Heart right ventricle (tissue), 16 donors: Measurements from ENCODE around the gene SNUPN. TPM values are rescaled to one million over a fixed set of nuclear protein-coding genes. Genes with fewer than 3 reads are reported as not detected.

Experiments
- ATAC-seq, 8 donors: fragments of 200-7000 bp; cut with Tn5 transposase; one replicate each; pipeline ENCODE4 v1.9.1; 2020; ENCODE audit warnings: mild to moderate bottlenecking in 8 of 8, moderate library complexity in 8 of 8, moderate number of reproducible peaks in 1 of 8
- DNase-seq, 2 donors: peaks; one replicate each; pipeline ENCODE4 v3.0.0-alpha.2; 2020
- H3K27ac ChIP-seq, 10 donors: fragments of 200-600 bp; sonication (generic) in 2 of 10; one replicate each; pipeline versions ENCODE4 v1.5.0 to v1.8.0; 2020 to 2022; ENCODE audit warnings: mild to moderate bottlenecking in 3 of 10
- H3K27me3 ChIP-seq, 7 donors: fragments of 200-600 bp; one replicate each; pipeline ENCODE4 v1.8.0; 2021 to 2022; ENCODE audit warnings: mild to moderate bottlenecking in 2 of 7
- H3K36me3 ChIP-seq, 9 donors: fragments of 200-600 bp; sonication (generic) in 1 of 9; one replicate each; pipeline versions ENCODE4 v1.5.0 to v1.8.0; 2020 to 2022; ENCODE audit warnings: mild to moderate bottlenecking in 2 of 9
- H3K4me1 ChIP-seq, 9 donors: fragments of 200-600 bp; sonication (generic) in 1 of 9; one replicate each; pipeline versions ENCODE4 v1.5.0 to v1.8.0; 2020 to 2022; ENCODE audit warnings: mild to moderate bottlenecking in 4 of 9
- H3K4me3 ChIP-seq, 10 donors: fragments of 200-600 bp; sonication (generic) in 2 of 10; one replicate each; pipeline versions ENCODE4 v1.5.0 to v1.8.0; 2020 to 2022; ENCODE audit warnings: mild to moderate bottlenecking in 7 of 10, moderate library complexity in 2 of 10
- H3K9me3 ChIP-seq, 11 donors: fragments of 200-600 bp in 10 of 11; sonication (generic) in 2 of 11; one replicate each; pipeline versions ENCODE4 v1.5.0 to v1.8.0; 2013 to 2022; ENCODE audit warnings: mild to moderate bottlenecking in 2 of 11, control low read depth in 1 of 11, moderate library complexity in 1 of 11
- WGBS, 2 donors: extraction: QIAGEN DNeasy Blood & Tissue Kit; methylation state at CpG; one replicate each; pipeline ENCODE4 v1.1.7; 2013; ENCODE audit warnings: inconsistent platforms in 1 of 2; 5-methylcytosine and 5-hydroxymethylcytosine counted together
- intact Hi-C, 10 donors: fragments of 100-400 bp; cut with DNase I; formaldehyde crosslinking; loops; one replicate each; pipeline versions ENCODE4 v1.11.1 to v1.14.2; 2022
- long read RNA-seq, 3 donors: library from polyadenylated mRNA; unstranded; transcript quantifications; one replicate each; pipeline ENCODE4 v2.0.0, GENCODE V29; 2020 to 2021
- polyA plus RNA-seq, 2 donors: library from polyadenylated mRNA; stranded (reverse); fragments of 200-250 nt; gene quantifications; one replicate each; pipeline ENCODE4 v1.2.3, GENCODE V29; 2013
- total RNA-seq, 10 donors: library from RNA; stranded (reverse); fragmentation: NEBNext Ultra II Directional in 3 of 10; extraction: Animal tissue kit (Norgen Biotek cat#: 25700) in 3 of 10; gene quantifications; one replicate each; pipeline versions ENCODE4 v1.2.1 to v1.2.4, GENCODE V29; 2021 to 2023
- TF ChIP-seq, protein P1 (sequence below), 9 donors: fragments of 200-600 bp; sonication (generic) in 2 of 9; IDR thresholded peaks; one replicate each; pipeline versions ENCODE4 v1.5.0 to v1.8.0; 2021 to 2022; ENCODE audit warnings: antibody characterized with exemption in 9 of 9, mild to moderate bottlenecking in 5 of 9, moderate library complexity in 1 of 9
- donor health status: Arrhythmogenic right ventricular cardiomyopathy.
- donor health status: ischemic (EF 13 %, LVEDD 7.1; RV severe dilation, severe dysfunction).
- donor health status: healthy with polysubstance abuse.
- donor health status: DM: no; HTN: yes; CAD: no.
- donor health status: DM: no; HTN: no; CAD: no.
- donor health status: ischemic (EF 25% LVEDD 6.9; RV normal size, moderate dysfunction).
- donor health status: ischemic (EF 25% LVEDD 5.7; RV mildly dilated, moderate dysfunction).
- donor health status: healthy.
- donor health status: DM: yes; HTN: yes; CAD: no.
- donor health status: Ischemic cardiomyopathy.
- donor health status: ischemic (EF 35%, LVEDD 5.7; RV mildly dilated, moderate dysfunction).
- donor health status: nonischemic (EF 11% LVEDD 7.7; RV severe dilation, severe dysfunction).
- donor health status: DM: yes; HTN: yes; CAD: no.
- donor health status: PGD.
- donor health status: ischemic (EF 29% LVEDD 5.4; RV normal size, mild dysfunction).
- donor health status: nonischemic (EF 23%, LVEDD 6.1; RV moderate dilation, normal function).

SNUPN gene
- total RNA-seq (10 to 100 TPM; 12.9 to 18.2 (median 16.1) TPM), polyA plus RNA-seq (10 to 100 TPM; 14.6 to 17.4 TPM)
- long read RNA-seq, donor 1, transcript SNUPN-201 (9 exons, 1,513 nt), result major isoform, 24 of 36 reads
- long read RNA-seq, donor 1, partial matches to known transcripts, result 3 of 36 reads
- long read RNA-seq, donor 1, other reads (novel, unspliced or antisense), result 5 of 36 reads
- long read RNA-seq, donor 2, transcript SNUPN-201 (9 exons, 1,513 nt), result major isoform, 20 of 26 reads
- long read RNA-seq, donor 2, partial matches to known transcripts, result 2 of 26 reads
- long read RNA-seq, donor 2, other reads (novel, unspliced or antisense), result 3 of 26 reads
- long read RNA-seq, donor 3, transcript SNUPN-206 (9 exons, 1,682 nt), result minor isoform, 11 of 59 reads
- long read RNA-seq, donor 3, transcript SNUPN-201 (9 exons, 1,513 nt), result major isoform, 33 of 59 reads
- long read RNA-seq, donor 3, partial matches to known transcripts, result 4 of 59 reads
- long read RNA-seq, donor 3, other reads (novel, unspliced or antisense), result 8 of 59 reads

DNA sequence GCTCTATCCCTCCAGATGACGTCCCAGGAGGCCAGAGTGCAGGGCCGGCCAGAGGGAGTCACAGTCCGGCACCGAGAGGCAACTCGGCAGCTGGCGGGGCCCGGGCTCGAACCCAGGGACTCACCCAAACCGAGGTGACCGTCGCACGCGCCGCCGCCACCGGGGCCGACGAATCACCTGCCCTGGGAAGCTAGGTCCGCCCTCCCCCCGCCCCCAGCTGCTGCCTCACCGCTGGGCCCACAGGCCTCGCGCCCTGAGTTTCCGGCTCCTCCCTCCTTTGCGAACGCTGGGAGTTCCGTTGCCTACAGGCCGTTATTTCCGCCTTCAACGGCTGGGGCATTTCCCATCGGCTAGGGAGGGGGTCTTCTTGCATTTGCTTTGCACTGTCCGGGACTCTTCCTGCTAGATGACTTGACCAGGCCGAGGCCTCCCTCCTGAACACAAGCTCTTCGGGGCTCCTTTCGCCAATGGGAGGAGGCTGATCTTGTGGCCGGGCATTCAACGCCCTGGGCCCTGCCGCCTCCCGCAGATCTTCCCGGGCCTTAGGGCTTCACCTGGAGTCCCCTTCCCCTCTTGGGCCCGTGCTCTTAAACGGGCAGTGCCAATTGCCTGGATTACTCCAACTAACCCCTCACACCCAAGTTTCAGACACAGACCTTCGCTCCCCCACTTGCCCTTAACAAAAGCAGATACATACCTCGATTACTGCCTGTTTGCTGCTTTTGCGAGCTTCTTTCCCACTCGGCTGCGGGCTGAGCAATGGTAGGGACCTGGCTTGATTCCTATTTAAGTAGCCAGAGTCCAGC is at the start of gene SNUPN:
Gene SNUPN (minus strand): TSS at position 184 of the 806 bp plus-strand sequence. CDS start 4,674 bp downstream, outside the sequence.
- Histone ChIP-seq H3K4me1 (peaks cover 0 to 30% (median 18%) of the 10 kb centered on the region in 9 donors), H3K9me3 (no peaks in the 10 kb centered on the region), H3K36me3 (no peaks in the 10 kb centered on the region), H3K27me3 (no peaks in the 10 kb centered on the region), H3K4me3 (peak within 1 kb of the TSS; percentile 75 to 98 (median 88)), H3K27ac (peak within 1 kb of the TSS; percentile 76 to 100 (median 98))
- DNase-seq, result peak; percentile 95 to 96
- 1% methylated on average over 38 to 47 of the region's 47 CpGs for WGBS, 2 donors
- ATAC-seq, result peak; percentile 93 to 96 (median 95)
- intact Hi-C loops, result loop anchor here in 5 of 10 donors (1.0 to 10.0 kb wide), 7 partner anchors 13 to 261 kb away; partner anchors contain the start of genes SIN3A (in 4 of the 5), MAN2C1 (in 2 of the 5) and PTPN9 (in 1 of the 5)
- TF ChIP-seq, protein P1, sequence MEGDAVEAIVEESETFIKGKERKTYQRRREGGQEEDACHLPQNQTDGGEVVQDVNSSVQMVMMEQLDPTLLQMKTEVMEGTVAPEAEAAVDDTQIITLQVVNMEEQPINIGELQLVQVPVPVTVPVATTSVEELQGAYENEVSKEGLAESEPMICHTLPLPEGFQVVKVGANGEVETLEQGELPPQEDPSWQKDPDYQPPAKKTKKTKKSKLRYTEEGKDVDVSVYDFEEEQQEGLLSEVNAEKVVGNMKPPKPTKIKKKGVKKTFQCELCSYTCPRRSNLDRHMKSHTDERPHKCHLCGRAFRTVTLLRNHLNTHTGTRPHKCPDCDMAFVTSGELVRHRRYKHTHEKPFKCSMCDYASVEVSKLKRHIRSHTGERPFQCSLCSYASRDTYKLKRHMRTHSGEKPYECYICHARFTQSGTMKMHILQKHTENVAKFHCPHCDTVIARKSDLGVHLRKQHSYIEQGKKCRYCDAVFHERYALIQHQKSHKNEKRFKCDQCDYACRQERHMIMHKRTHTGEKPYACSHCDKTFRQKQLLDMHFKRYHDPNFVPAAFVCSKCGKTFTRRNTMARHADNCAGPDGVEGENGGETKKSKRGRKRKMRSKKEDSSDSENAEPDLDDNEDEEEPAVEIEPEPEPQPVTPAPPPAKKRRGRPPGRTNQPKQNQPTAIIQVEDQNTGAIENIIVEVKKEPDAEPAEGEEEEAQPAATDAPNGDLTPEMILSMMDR (IDR thresholded peaks at IDR 0.05), result no peak

DNA sequence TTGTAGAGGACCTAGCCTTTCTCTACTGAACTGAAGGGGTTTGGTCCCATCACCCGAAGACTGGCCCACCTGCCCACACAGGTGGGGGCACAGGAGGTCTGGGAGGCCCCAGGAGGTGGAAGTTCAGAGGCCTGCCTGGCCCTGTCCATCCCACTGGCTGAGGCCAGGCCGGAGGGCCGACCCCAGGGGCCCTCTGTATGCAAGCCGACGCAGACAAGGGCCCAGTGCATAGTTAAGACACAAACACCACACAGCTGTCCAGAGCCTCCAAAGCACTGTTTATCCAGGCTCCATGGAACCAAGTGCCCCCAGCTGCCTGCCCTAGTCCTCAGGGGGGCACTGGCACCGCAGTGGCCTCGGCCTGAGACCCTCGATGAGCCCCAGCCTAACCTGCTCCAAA is 48.8 kb upstream of the SNUPN start:
- Histone ChIP-seq H3K4me3 (no peak overlapping the region), H3K27me3 (no peaks in the 10 kb centered on the region), H3K27ac (peak overlapping the region in 4 of 10 donors; percentile 11 to 79 (median 66)), H3K4me1 (peaks cover 20 to 66% (median 37%) of the 10 kb centered on the region in 9 donors), H3K36me3 (peaks cover 0 to 23% (median 0%) of the 10 kb centered on the region in 9 donors), H3K9me3 (no peaks in the 10 kb centered on the region)
- no peak for DNase-seq
- no peak for ATAC-seq
- TF ChIP-seq, protein P1 (IDR thresholded peaks at IDR 0.05), result no peak
- intact Hi-C loops, result loop anchor here in 3 of 10 donors (5.0 to 10.0 kb wide), 2 partner anchors 37 to 160 kb away; no protein-coding TSS in a partner anchor
- WGBS, 2 donors, result 77 to 92% methylated on average over 8 of the region's 8 CpGs

DNA sequence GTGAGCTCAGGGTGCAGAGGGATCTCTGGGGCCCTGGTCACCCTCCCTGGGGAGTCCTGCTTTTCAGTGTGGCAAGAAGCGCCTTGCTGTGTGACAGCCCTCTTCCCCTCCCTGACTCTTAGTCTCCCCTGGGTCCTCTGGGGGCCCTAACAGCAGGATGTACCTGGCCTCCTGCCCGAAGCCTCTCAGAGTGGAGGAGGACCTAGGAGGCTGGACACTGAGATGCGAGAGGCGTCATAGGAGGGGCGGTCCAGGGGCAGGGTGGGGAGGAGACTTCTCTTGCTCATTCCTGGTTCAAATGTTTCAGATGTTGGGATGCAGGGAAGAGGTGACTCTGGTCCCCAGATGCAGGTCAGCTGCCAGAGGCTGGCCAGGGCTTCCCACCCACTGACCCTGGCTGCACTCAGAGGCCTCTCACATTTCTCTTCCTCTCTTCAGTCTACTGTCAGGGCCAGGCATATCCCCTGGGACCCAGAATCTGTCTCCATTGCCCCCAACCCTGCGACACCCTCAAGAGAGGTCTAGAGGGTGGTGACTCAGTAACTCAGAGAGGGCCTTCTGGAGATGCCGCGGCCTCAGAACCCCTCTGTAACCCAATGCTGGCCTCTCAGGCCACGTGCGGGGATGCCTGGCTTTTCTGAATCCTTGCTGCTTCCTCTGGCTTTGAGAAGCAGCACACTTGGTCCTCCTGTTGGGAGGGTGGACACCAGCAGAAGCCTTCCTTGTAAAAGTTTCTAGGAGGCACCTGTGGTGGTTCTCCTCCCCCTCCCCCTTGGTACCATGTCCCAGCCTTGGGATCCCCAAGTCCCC is 48.1 kb upstream of the SNUPN start:
- 57 to 60% methylated on average over 10 of the region's 10 CpGs for WGBS, 2 donors
- H3K27ac ChIP-seq, result peak overlapping the region; percentile 11 to 81 (median 76)
- H3K4me3 ChIP-seq, result peak overlapping the region in 1 of 10 donors; percentile 18
- peaks cover 0 to 16% (median 0%) of the 10 kb centered on the region in 9 donors for H3K36me3 ChIP-seq
- no peaks in the 10 kb centered on the region for H3K27me3 ChIP-seq
- peaks cover 20 to 66% (median 37%) of the 10 kb centered on the region in 9 donors for H3K4me1 ChIP-seq
- DNase-seq, result peak; percentile 85 to 90
- peak; percentile 66 to 85 (median 82) for ATAC-seq
- intact Hi-C loops, result loop anchor here in 3 of 10 donors (5.0 to 10.0 kb wide), 2 partner anchors 36 to 159 kb away; no protein-coding TSS in a partner anchor
- TF ChIP-seq, protein P1 (IDR thresholded peaks at IDR 0.05), result no peak
- H3K9me3 ChIP-seq, result no peaks in the 10 kb centered on the region
